Spinal cord (tissue), 10 donors: ENCODE measurements around the gene AJUBA. TPM values are rescaled to one million over a fixed set of nuclear protein-coding genes. Genes with fewer than 3 reads are reported as not detected.
A peak's percentile ranks its signal among the peaks of the same experiment; 100 is the strongest.

Experiments used
- DNase-seq, 6 donors: peaks; one replicate each; pipeline versions ENCODE4 v3.0.0 to v3.0.0-alpha.2; 2013 to 2015; ENCODE audit warnings: low spot score in 6 of 6, low read depth in 4 of 6
- H3K27ac ChIP-seq: one replicate; pipeline ENCODE4 v1.5.1; 2013; ENCODE audit warnings: low read depth, low read length, control low read depth
- H3K27me3 ChIP-seq: one replicate; pipeline ENCODE4 v1.6.1; 2013; ENCODE audit warnings: low read length; ENCODE audit not compliant: control insufficient read depth, insufficient read depth
- H3K36me3 ChIP-seq: one replicate; pipeline ENCODE4 v1.6.1; 2013; ENCODE audit warnings: low read length; ENCODE audit not compliant: control insufficient read depth, insufficient read depth
- H3K4me1 ChIP-seq: one replicate; pipeline ENCODE4 v1.6.1; 2013; ENCODE audit warnings: low read length; ENCODE audit not compliant: control insufficient read depth, insufficient read depth
- H3K4me3 ChIP-seq: one replicate; pipeline ENCODE4 v1.5.1; 2013; ENCODE audit warnings: low read depth, low read length, control low read depth
- H3K9me3 ChIP-seq: one replicate; pipeline ENCODE4 v1.6.1; 2013; ENCODE audit warnings: low read length; ENCODE audit not compliant: control insufficient read depth, insufficient read depth
- WGBS: methylation state at CpG from one replicate; pipeline ENCODE4 v1.1.5; 2013; ENCODE audit warnings: missing lambda C conversion rate; ENCODE audit not compliant: insufficient coverage; 5-methylcytosine and 5-hydroxymethylcytosine counted together
- polyA plus RNA-seq, 2 donors: library from polyadenylated mRNA; unstranded; fragments of 120-200 nt; gene quantifications; one replicate each; pipeline ENCODE4 v1.2.1, GENCODE V29; 2013; ENCODE audit not compliant: insufficient read length in 2 of 2
- total RNA-seq, 2 donors: library from RNA; depleted of rRNA in 1 of 2; stranded (reverse); fragments of 120-200 nt in 1 of 2; fragments of >200 nt in 1 of 2; gene quantifications; one replicate each; pipeline versions ENCODE4 v1.2.3 to v1.2.4, GENCODE V29; 2013 to 2014
- donor health status: healthy.

The AJUBA gene
- total and polyA plus RNA-seq, 4 donors: 7.6 to 27.7 (median 12.2) TPM

DNA sequence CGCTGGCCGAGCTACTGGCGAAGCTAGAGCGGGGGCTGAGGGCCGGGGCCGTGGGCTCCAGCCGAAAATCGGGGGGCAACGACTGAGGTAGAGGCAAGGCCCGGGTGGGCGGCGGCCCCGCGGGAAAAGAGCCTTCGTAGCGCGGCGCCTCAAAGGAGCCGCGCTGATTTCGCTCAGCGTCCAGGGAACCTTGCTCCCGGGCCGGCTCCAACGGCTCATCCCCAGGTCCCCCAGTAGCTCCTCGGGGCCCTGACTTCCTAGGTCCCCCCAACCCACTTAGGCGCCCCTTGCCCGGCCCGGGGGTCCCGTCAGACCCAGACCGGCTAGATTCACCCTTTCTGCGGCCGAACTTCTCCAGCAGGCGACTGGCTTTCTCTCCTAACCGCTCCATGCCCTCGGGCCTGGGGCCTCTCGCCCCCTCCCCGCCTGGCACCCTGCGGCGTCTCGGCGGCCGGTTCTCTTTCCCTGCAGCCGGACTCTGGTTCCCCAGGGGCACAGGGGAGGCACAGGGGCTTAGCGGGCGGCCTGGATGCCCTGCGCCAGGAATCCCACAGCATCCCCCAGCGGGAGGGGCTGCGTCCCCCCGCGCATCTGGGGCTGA, 375 bp downstream of the AJUBA start:
- H3K9me3 ChIP-seq: no peaks in the 10 kb centered on the region
- no peak for DNase-seq

DNA sequence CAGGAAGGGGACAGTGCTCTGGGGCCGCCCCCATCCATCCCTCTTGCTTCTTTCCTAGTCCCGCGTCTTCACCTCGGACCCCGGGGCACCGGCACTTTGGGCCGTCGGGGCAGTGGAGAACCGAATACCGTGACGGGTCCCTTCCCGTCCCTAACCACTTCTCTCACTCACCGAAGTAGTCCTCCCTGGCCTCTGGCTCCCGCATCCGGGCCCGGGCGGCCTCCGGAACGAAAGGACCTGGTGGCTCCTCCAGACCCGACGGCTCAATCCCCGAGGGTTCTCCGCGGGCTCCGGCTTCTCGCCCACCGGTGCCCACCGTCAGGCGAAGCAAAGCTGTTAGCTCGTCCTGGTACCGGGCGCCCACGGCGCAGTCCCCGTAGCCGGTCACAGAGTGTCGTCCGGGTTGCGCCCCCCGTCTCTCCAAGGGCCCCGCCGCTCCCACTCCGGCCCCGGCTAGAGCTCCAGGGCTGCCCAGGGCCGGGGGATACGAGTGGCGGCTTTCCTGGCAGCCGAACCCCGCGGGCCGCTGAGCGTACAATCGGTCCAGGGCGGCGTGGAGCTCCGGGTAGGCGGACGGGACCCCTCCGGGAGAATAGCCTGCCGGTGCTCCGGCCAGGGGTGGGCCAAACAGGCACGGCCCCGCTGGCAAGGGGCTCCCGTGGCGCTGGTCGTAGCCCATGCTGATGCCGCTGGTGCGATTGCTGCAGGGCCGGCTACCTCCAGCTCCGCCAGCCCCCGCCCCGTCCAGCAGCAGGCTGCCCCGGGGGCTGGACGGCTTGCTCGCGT, 1.1 kb downstream of the AJUBA start:
- peak in 1 of 6 donors; percentile 35 for DNase-seq
- Histone ChIP-seq H3K27ac (peak overlapping the region; percentile 94), H3K4me1 (peaks cover 48% of the 10 kb centered on the region), H3K9me3 (no peaks in the 10 kb centered on the region), H3K27me3 (peaks cover 24% of the 10 kb centered on the region), H3K4me3 (peak overlapping the region; percentile 90), H3K36me3 (peaks cover 4% of the 10 kb centered on the region)
- under 1% methylated on average over 76 of the region's 76 CpGs for WGBS

More for the DNA sequence above, 375 bp downstream of the AJUBA start:
- under 1% methylated on average over 51 of the region's 51 CpGs for WGBS
- peaks cover 24% of the 10 kb centered on the region for H3K27me3 ChIP-seq
- H3K4me3 ChIP-seq: peak overlapping the region; percentile 90
- peaks cover 45% of the 10 kb centered on the region for H3K4me1 ChIP-seq
- peaks cover 4% of the 10 kb centered on the region for H3K36me3 ChIP-seq
- peak overlapping the region; percentile 94 for H3K27ac ChIP-seq

DNA sequence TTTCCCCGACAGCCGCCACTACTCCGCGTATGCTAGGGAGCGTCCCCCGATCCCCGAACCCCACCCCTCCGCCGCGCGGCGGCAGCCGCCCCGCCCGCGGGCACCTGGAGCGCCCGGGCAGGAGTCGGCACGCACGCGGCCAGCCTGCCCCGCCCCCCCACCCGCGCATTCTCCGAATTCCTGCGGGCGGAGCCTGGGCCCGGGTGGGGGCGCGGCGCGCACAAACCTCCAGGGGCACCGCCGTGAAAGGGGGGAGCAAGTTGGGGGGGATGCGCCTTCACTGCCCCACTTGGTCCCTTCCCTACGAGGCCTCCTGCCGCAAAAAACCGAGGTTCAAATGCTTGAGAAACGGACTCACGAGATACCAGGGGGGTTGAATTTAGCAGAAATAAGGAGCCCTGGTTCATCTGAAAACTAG, 1.7 kb downstream of the AJUBA start:
- Histone ChIP-seq H3K4me3 (peak overlapping the region; percentile 90), H3K36me3 (peaks cover 4% of the 10 kb centered on the region), H3K27me3 (peaks cover 24% of the 10 kb centered on the region), H3K9me3 (no peaks in the 10 kb centered on the region), H3K27ac (peak overlapping the region; percentile 64), H3K4me1 (peaks cover 48% of the 10 kb centered on the region)
- DNase-seq: peak in 1 of 6 donors; percentile 44
- WGBS: 1% methylated on average over 15 of the region's 41 CpGs

DNA sequence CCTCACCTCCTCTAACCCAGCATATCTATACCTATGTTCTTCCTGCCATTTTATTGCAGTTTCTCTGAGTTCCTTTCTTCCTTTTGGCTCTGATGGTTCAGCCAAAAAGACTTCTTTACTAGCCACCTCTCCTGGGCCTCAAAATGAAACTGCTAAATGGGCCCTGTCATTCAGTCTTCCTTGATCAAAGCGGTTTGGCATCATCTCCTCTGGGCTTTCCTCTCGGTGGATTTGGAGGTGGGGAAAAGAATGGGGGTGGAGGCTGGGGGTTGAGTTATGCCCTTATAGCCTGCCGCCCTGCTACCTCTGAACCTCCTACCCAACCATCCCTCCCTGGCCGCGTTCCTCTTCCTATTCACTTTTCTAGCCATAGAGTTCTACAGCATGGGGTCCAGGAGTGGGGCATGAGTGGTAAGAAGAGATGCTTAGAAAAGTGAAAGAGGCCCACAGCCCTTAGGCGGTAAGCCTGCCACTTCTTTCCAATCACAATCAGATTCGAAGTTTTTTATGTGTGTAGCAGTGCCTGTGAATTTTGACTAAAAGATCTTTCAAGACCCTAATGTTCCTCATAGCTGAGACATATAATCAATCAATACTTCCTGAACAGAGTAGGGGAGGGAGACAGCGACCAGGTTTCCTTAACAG, 2.5 kb downstream of the AJUBA start:
- Histone ChIP-seq H3K27ac (peak overlapping the region; percentile 64), H3K4me1 (peaks cover 48% of the 10 kb centered on the region), H3K9me3 (no peaks in the 10 kb centered on the region), H3K36me3 (peaks cover 4% of the 10 kb centered on the region), H3K4me3 (peak overlapping the region; percentile 32), H3K27me3 (peaks cover 24% of the 10 kb centered on the region)
- DNase-seq: no peak
- 43% methylated on average over 1 of the region's 8 CpGs for WGBS

DNA sequence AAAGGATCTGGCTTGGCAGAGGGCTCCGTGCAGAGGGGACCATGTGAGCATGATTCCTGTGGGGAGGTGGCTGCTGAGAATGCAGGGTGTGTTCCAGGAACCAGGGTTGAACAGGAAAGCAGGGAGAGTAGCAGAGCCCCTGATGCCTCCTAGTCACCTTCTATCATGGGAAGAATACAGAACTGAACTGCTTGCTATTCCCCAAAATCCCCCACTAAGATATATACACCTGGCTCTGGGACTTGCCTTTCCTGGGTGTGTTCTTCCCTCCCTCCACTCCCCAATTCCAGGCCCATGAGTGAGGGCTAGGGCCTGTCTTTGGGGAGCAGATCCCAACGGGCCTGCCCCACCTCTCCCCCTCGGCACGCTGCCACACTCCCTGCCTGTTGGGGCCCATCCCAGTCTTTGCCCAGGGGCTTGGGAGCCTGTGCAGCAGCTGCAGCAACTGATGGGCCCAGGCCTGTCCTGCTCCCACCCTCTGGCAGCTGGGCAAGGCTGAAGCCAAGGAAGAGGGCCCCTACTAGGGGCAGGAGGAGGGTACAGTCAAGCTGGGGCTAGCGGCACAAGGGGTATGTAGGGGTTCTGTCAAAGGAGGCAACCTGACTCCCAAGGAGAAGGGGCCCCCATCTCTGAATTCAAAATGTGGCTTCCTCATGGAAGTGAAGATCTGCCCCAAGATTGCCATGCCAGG, 3.2 kb downstream of the AJUBA start:
- Histone ChIP-seq H3K9me3 (no peaks in the 10 kb centered on the region), H3K4me3 (no peak overlapping the region), H3K4me1 (peaks cover 48% of the 10 kb centered on the region), H3K36me3 (peaks cover 4% of the 10 kb centered on the region), H3K27me3 (peaks cover 24% of the 10 kb centered on the region), H3K27ac (peak overlapping the region; percentile 15)
- 43% methylated on average over 3 of the region's 5 CpGs for WGBS
- DNase-seq: no peak

DNA sequence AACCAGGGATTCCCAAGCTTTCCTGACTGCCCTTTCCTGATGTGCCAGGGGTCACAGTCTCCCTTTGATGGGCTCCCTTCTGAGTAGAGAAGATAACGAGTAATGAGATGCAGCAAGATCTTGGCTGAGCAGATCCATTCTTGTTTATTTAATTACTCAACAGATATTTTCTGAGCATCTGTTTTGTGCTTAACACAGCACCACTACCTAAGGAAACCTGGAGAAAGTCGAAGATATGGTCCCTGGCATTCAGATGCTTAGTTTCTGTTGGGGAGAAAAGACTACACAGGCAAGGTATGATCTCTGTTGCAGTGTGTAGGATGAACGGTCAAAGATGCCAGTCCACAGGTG, 3.9 kb downstream of the AJUBA start:
- H3K27me3 ChIP-seq: peaks cover 24% of the 10 kb centered on the region
- WGBS: 83% methylated on average over 2 of the region's 3 CpGs
- peaks cover 4% of the 10 kb centered on the region for H3K36me3 ChIP-seq
- no peak overlapping the region for H3K4me3 ChIP-seq
- H3K4me1 ChIP-seq: peaks cover 48% of the 10 kb centered on the region
- no peaks in the 10 kb centered on the region for H3K9me3 ChIP-seq
- no peak for DNase-seq
- H3K27ac ChIP-seq: peak overlapping the region; percentile 45

DNA sequence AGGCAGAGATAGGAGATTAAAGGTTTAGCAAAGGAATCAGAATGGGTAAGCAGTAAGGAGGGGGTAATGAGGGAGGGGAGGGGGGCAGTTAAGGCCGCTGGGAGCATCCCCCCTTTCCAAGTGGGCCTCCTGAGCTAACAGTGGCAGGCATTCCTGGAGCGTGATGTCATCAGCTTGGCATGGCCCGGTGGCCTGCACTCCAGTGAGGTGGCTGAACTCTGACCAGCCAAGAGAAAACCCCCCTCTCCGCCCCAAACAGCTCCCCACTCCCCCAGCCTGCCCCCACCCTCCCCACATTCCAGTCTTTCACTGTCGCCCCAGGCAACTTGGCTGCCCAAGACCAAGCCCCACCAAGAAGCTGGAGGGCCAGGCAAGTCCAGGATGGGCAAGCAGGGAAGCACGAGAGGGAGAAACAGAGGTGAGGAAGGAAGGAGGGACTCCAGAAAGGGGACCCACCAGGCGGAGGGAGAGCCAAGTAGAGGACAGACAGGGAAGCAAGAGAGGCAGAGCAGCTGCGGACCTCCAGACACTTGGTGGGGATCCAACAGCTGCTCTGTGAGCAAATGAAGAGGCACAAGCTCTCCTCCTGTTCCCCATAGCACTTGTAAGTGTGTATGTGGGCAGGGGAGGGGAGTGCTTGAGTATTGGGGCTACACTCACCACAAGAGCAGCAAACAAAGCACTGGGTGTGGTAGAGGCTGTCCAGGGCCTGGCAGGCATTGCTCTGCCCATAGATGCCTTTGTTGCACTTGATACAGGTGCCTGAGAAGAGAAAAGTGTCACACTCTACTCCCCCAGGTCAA, 4.5 kb downstream of the AJUBA start:
- Histone ChIP-seq H3K4me3 (no peak overlapping the region), H3K4me1 (peaks cover 45% of the 10 kb centered on the region), H3K27me3 (peaks cover 24% of the 10 kb centered on the region), H3K36me3 (peaks cover 7% of the 10 kb centered on the region), H3K9me3 (no peaks in the 10 kb centered on the region), H3K27ac (peak overlapping the region; percentile 45)
- DNase-seq: peak in 1 of 6 donors; percentile 62
- WGBS: 43% methylated on average over 5 of the region's 8 CpGs

DNA sequence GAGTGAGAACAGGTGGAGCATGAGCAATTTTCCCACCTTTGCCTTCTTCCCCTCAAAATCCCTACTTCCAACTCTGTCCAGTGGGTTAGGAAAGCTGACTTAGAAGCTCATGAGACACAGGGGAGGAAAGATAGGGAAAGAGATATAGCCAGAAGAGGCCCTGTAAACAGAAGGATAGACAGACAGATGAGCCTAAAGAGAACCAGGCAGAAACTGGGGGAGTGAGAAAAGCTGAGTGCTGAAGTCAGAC, 5.0 kb downstream of the AJUBA start:
- peaks cover 7% of the 10 kb centered on the region for H3K36me3 ChIP-seq
- no peak overlapping the region for H3K4me3 ChIP-seq
- H3K27me3 ChIP-seq: peaks cover 19% of the 10 kb centered on the region
- H3K4me1 ChIP-seq: peaks cover 40% of the 10 kb centered on the region
- no peak for DNase-seq
- H3K9me3 ChIP-seq: no peaks in the 10 kb centered on the region
- peak overlapping the region; percentile 40 for H3K27ac ChIP-seq
